GM23338 (cell line): ENCODE data around the gene DUSP8. TPM values are rescaled to one million over a fixed set of nuclear protein-coding genes. Genes with fewer than 3 reads are reported as not detected.
"Not testable (repeated sequence)": the region's sequence is repeated elsewhere in the genome, so short reads cannot be mapped to it uniquely, and the experiment has no call there.

Experiments
- ATAC-seq: fragments of 200-7000 bp; cut with Tn5 transposase; 3 replicates; pipeline ENCODE4 v1.9.1; 2020
- DNase-seq: peaks from one replicate; pipeline ENCODE4 v3.0.0-alpha.2; 2015; ENCODE audit warnings: low spot score
- H2AFZ ChIP-seq: fragments of 200-600 bp; sonication (generic); 2 replicates; pipeline ENCODE4 v1.8.0; 2016; ENCODE audit warnings: antibody characterized with exemption, mild to moderate bottlenecking, moderate library complexity
- H3F3A ChIP-seq: fragments of 200-600 bp; sonication (generic); replicated peaks from 2 replicates; pipeline ENCODE4 v1.8.0; 2017; ENCODE audit warnings: antibody characterized with exemption, mixed run types, low read depth
- H3K27ac ChIP-seq: fragments of 200-600 bp; sonication (generic); 2 replicates; pipeline ENCODE4 v1.6.1; 2016; ENCODE audit warnings: low read depth
- H3K27me3 ChIP-seq: fragments of 200-600 bp; sonication (generic); 2 replicates; pipeline ENCODE4 v1.8.0; 2016; ENCODE audit warnings: mild to moderate bottlenecking, mixed run types, moderate library complexity; ENCODE audit not compliant: insufficient read depth
- H3K36me3 ChIP-seq: fragments of 200-600 bp; sonication (generic); 2 replicates; pipeline ENCODE4 v1.8.0; 2016; ENCODE audit warnings: mild to moderate bottlenecking; ENCODE audit not compliant: insufficient read depth
- H3K4me1 ChIP-seq: fragments of 200-600 bp; sonication (generic); 2 replicates; pipeline ENCODE4 v1.8.0; 2016; ENCODE audit warnings: mild to moderate bottlenecking, moderate library complexity; ENCODE audit not compliant: insufficient read depth
- H3K4me2 ChIP-seq: fragments of 200-600 bp; sonication (generic); 2 replicates; pipeline ENCODE4 v1.7.1; 2017; ENCODE audit warnings: mixed run types
- H3K4me3 ChIP-seq: fragments of 200-600 bp; sonication (generic); 2 replicates; pipeline ENCODE4 v1.6.1; 2016; ENCODE audit warnings: mixed run types
- H3K79me2 ChIP-seq: fragments of 200-600 bp; sonication (generic); replicated peaks from 2 replicates; pipeline ENCODE4 v1.8.0; 2017; ENCODE audit warnings: mild to moderate bottlenecking; ENCODE audit not compliant: insufficient read depth
- H3K9me2 ChIP-seq: fragments of 200-600 bp; sonication (generic); 2 replicates; pipeline ENCODE4 v1.8.0; 2017; ENCODE audit not compliant: insufficient read depth
- H4K20me1 ChIP-seq: fragments of 200-600 bp; sonication (generic); replicated peaks from 2 replicates; pipeline ENCODE4 v1.8.0; 2017; ENCODE audit warnings: mild to moderate bottlenecking; ENCODE audit not compliant: insufficient read depth
- H3K27ac Mint-ChIP-seq: 2 replicates; pipeline ENCODE4 v1.8.0; 2020; ENCODE audit warnings: inconsistent platforms, mild to moderate bottlenecking, moderate library complexity, mixed read lengths
- H3K27me3 Mint-ChIP-seq: 3 replicates; pipeline ENCODE4 v1.8.0; 2022; ENCODE audit warnings: low read depth, mild to moderate bottlenecking, moderate library complexity, mixed read lengths, inconsistent platforms; ENCODE audit not compliant: insufficient read depth, poor library complexity
- H3K36me3 Mint-ChIP-seq: 3 replicates; pipeline ENCODE4 v1.8.0; 2021; ENCODE audit warnings: low read depth, mild to moderate bottlenecking, inconsistent platforms, moderate library complexity, mixed read lengths
- H3K4me1 Mint-ChIP-seq: 3 replicates; pipeline ENCODE4 v1.8.0; 2020; ENCODE audit warnings: mild to moderate bottlenecking, inconsistent platforms, mixed read lengths
- H3K4me3 Mint-ChIP-seq: 3 replicates; pipeline ENCODE4 v1.8.0; 2021; ENCODE audit warnings: moderate library complexity, mild to moderate bottlenecking, inconsistent platforms, mixed read lengths
- H3K9me3 Mint-ChIP-seq: 3 replicates; pipeline ENCODE4 v1.8.0; 2020; ENCODE audit warnings: moderate library complexity, mild to moderate bottlenecking, inconsistent platforms, mixed read lengths
- EZH2 ChIP-seq: fragments of 200-600 bp; sonication (generic); IDR thresholded peaks from one replicate; pipeline ENCODE4 v1.8.0; 2017; ENCODE audit warnings: antibody characterized with exemption, mild to moderate bottlenecking, low read depth; ENCODE audit not compliant: unreplicated experiment
- EZH2phosphoT487 ChIP-seq: fragments of 200-600 bp; sonication (generic); IDR thresholded peaks from one replicate; pipeline ENCODE4 v1.8.1; 2018; ENCODE audit warnings: antibody characterized with exemption; ENCODE audit not compliant: unreplicated experiment
- JUNB ChIP-seq: IDR thresholded peaks from one replicate; pipeline ENCODE4 v1.6.1; 2016; ENCODE audit warnings: antibody characterized with exemption; ENCODE audit not compliant: unreplicated experiment
- ZNF114 ChIP-seq: fragments of 250-450 bp; sonication (Bioruptor Pico); IDR thresholded peaks from 2 replicates; pipeline ENCODE4 v1.5.0; 2020; ENCODE audit warnings: mild to moderate bottlenecking, moderate library complexity
- ZNF462 ChIP-seq: fragments of 250-450 bp; sonication (Bioruptor Pico); IDR thresholded peaks from 2 replicates; pipeline ENCODE4 v1.5.0; 2020; ENCODE audit warnings: mild to moderate bottlenecking, moderate library complexity
- polyA plus RNA-seq: library from polyadenylated mRNA; unstranded; fragments of >200 nt; fragmentation: Nextera tagmentation; extraction: Ambion mirVana; gene quantifications from 2 replicates; pipeline ENCODE4 v1.2.1, GENCODE V29; 2016
- total RNA-seq: library from RNA; depleted of rRNA; stranded (reverse); fragments of >200 nt; shearing (Covaris generic); gene quantifications from 2 replicates; pipeline ENCODE4 v1.2.3, GENCODE V29; 2014
- TF ChIP-seq, protein P1 (sequence below), 2 experiments: fragments of 200-600 bp in 1 of 2; sonication (generic) in 1 of 2; conservative IDR thresholded peaks; 2 replicates each; pipeline versions ENCODE4 v1.5.1 to v1.6.1; 2016 to 2017; ENCODE audit warnings: antibody characterized with exemption in 2 of 2, low read depth in 2 of 2, mild to moderate bottlenecking in 2 of 2, moderate library complexity in 1 of 2

Gene DUSP8
- total and polyA plus RNA-seq, 2 experiments from 2014 or later: 1.1 TPM

GRCh38 chr11:1589996-1590395, 17.9 kb upstream of the DUSP8 start (continued):
- TF ChIP-seq ZNF462 (CRISPR knock-in tag): no peak
- TF ChIP-seq ZNF114: no peak
- TF ChIP-seq JUNB: no peak
- no peak for TF ChIP-seq EZH2phosphoT487
- no peak for TF ChIP-seq EZH2
- TF ChIP-seq, protein P1, sequence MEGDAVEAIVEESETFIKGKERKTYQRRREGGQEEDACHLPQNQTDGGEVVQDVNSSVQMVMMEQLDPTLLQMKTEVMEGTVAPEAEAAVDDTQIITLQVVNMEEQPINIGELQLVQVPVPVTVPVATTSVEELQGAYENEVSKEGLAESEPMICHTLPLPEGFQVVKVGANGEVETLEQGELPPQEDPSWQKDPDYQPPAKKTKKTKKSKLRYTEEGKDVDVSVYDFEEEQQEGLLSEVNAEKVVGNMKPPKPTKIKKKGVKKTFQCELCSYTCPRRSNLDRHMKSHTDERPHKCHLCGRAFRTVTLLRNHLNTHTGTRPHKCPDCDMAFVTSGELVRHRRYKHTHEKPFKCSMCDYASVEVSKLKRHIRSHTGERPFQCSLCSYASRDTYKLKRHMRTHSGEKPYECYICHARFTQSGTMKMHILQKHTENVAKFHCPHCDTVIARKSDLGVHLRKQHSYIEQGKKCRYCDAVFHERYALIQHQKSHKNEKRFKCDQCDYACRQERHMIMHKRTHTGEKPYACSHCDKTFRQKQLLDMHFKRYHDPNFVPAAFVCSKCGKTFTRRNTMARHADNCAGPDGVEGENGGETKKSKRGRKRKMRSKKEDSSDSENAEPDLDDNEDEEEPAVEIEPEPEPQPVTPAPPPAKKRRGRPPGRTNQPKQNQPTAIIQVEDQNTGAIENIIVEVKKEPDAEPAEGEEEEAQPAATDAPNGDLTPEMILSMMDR (conservative IDR thresholded peaks at IDR 0.05; ENCODE audit: low read depth in 2 of 2): no peak

- H3K27me3 Mint-ChIP-seq: peaks cover 17% of the 10 kb centered on the region
- ATAC-seq, H3K4me3 Mint-ChIP-seq, H3K9me2 ChIP-seq, H3K36me3 ChIP-seq, H3K27me3 ChIP-seq, H3K36me3 Mint-ChIP-seq, H3K27ac ChIP-seq, H3F3A ChIP-seq, H4K20me1 ChIP-seq, H3K4me2 ChIP-seq, DNase-seq, H3K27ac Mint-ChIP-seq, H3K79me2 ChIP-seq, H3K4me3 ChIP-seq, H3K4me1 ChIP-seq, H2AFZ ChIP-seq, H3K9me3 Mint-ChIP-seq, H3K4me1 Mint-ChIP-seq: not testable (repeated sequence)
Observed at GRCh38 chr11:1589191-1589963, 17.3 kb upstream of the DUSP8 start.
